ENCODE results near the gene LRCH2. TPM values are rescaled to one million over a fixed set of nuclear protein-coding genes. Genes with fewer than 3 reads are reported as not detected.

LRCH2 gene
- total RNA-seq, 6 donors from 2014 or later = 2.9 to 9.7 (median 3.5) TPM

DNA sequence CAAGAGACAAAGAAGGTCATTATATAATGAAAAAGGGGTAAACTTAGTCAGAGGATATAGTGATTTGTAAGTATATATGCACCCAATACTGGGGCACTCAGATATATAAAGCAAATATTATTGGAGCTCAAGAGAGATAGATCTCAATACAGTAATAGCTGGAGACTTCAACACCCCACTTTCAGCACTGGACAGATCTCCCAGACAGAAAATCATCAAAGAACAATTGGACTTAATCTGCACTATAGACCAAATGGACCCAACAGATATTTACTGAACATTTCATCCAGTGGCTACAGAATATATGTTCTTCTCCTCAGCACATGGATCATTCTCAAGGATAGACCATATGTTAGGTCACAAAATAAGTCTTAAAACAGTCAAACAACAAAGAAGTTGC lies 91.8 kb downstream of the LRCH2 start:
- Histone ChIP-seq H3K4me3 (no peak overlapping the region), H3K9me3 (peaks cover 0 to 8% (median 0%) of the 10 kb centered on the region in 4 donors), H3K4me1 (no peaks in the 10 kb centered on the region), H3K36me3 (no peaks in the 10 kb centered on the region), H3K27ac (no peak overlapping the region), H3K27me3 (no peaks in the 10 kb centered on the region)
- ATAC-seq (ENCODE audit: low FRiP score in 2 of 2) = no peak
- TF ChIP-seq POLR2AphosphoS5 (IDR thresholded peaks at IDR 0.05) = no peak
- TF ChIP-seq, protein P1, sequence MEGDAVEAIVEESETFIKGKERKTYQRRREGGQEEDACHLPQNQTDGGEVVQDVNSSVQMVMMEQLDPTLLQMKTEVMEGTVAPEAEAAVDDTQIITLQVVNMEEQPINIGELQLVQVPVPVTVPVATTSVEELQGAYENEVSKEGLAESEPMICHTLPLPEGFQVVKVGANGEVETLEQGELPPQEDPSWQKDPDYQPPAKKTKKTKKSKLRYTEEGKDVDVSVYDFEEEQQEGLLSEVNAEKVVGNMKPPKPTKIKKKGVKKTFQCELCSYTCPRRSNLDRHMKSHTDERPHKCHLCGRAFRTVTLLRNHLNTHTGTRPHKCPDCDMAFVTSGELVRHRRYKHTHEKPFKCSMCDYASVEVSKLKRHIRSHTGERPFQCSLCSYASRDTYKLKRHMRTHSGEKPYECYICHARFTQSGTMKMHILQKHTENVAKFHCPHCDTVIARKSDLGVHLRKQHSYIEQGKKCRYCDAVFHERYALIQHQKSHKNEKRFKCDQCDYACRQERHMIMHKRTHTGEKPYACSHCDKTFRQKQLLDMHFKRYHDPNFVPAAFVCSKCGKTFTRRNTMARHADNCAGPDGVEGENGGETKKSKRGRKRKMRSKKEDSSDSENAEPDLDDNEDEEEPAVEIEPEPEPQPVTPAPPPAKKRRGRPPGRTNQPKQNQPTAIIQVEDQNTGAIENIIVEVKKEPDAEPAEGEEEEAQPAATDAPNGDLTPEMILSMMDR (IDR thresholded peaks at IDR 0.05) = no peak
- TF ChIP-seq POLR2A (IDR thresholded peaks at IDR 0.05) = no peak
- no peak for TF ChIP-seq EP300 (IDR thresholded peaks at IDR 0.05)
- no peak for DNase-seq

DNA sequence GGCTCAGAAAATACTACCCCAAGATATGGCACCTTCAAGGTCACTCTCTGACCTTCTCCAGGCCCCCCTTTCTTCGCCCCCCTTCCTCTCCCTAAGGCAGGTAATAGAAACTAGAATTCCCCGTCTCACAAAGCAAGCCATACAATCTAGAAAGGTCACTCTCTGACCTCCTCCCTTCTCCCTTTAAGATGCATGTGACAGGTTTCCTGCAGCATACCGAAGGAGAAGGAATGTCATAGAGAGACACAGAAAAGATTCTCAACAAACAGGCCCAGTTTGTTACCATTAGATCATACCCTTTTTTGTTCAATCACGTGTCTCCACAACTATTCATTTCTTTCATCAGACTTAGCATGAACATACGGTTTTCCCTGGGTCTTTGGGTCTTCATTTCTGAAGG lies 95.9 kb downstream of the LRCH2 start:
- no peaks in the 10 kb centered on the region for H3K4me1 ChIP-seq
- 60 to 73% methylated on average over 3 to 5 of the region's 5 CpGs for WGBS, 2 donors
- H3K36me3 ChIP-seq = no peaks in the 10 kb centered on the region
- DNase-seq (no peak), ATAC-seq (ENCODE audit: low FRiP score in 2 of 2) (no peak)
- no peak overlapping the region for H3K27ac ChIP-seq
- H3K27me3 ChIP-seq = no peaks in the 10 kb centered on the region
- peaks cover 0 to 8% (median 0%) of the 10 kb centered on the region in 4 donors for H3K9me3 ChIP-seq
- no peak overlapping the region for H3K4me3 ChIP-seq
- TF ChIP-seq, protein P1 (IDR thresholded peaks at IDR 0.05) = no peak
- TF ChIP-seq POLR2AphosphoS5 (IDR thresholded peaks at IDR 0.05) (no peak), EP300 (IDR thresholded peaks at IDR 0.05) (no peak), POLR2A (IDR thresholded peaks at IDR 0.05) (no peak)

DNA sequence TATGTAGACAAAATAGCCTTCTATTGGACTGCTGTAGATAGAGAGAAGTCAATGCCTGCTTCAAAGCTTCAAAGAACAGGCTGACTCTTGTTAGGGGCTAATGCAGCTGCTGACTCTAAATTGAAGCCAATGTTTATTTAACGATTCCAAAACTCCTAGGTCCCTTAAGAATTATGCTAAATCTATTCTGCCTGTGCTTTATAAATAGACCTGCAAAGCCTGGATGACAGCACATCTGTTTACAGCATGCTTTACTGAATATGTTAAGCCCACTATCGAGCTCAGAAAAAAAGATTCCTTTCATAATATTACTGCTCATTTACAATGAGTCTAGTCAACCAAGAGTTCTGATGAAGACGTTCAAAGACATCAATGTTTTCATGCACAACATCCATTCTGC lies 99.5 kb downstream of the LRCH2 start:
- 63 to 74% methylated on average over 3 of the region's 3 CpGs for WGBS, 2 donors
- Histone ChIP-seq H3K4me1 (no peaks in the 10 kb centered on the region), H3K27me3 (no peaks in the 10 kb centered on the region), H3K27ac (no peak overlapping the region), H3K9me3 (no peaks in the 10 kb centered on the region), H3K4me3 (no peak overlapping the region), H3K36me3 (no peaks in the 10 kb centered on the region)
- ATAC-seq (ENCODE audit: low FRiP score in 2 of 2) = no peak
- no peak for DNase-seq
- TF ChIP-seq EP300 (IDR thresholded peaks at IDR 0.05) = no peak
- no peak for TF ChIP-seq POLR2AphosphoS5 (IDR thresholded peaks at IDR 0.05)
- TF ChIP-seq, protein P1 (IDR thresholded peaks at IDR 0.05) = no peak
- TF ChIP-seq POLR2A (IDR thresholded peaks at IDR 0.05) = no peak

DNA sequence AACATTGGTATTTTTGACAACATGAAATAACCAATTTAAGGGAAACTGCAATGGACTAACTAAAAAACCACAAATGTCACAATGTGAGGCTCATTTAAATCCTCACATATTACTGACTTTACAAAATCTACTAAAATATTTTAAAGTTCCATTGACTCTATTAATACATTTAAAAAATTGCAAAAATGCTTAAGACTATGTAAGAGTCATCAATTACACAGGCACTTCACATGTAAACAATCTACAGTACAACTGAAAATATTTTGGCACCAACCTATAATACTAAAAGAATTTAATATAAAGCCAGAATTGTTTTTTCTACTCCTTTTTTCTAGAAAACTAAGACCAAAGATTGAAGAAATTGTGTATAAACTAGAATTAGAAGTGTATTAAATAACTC lies 121.5 kb downstream of the LRCH2 start:
- no peak for ATAC-seq (ENCODE audit: low FRiP score in 2 of 2)
- no peak overlapping the region for H3K27ac ChIP-seq

DNA sequence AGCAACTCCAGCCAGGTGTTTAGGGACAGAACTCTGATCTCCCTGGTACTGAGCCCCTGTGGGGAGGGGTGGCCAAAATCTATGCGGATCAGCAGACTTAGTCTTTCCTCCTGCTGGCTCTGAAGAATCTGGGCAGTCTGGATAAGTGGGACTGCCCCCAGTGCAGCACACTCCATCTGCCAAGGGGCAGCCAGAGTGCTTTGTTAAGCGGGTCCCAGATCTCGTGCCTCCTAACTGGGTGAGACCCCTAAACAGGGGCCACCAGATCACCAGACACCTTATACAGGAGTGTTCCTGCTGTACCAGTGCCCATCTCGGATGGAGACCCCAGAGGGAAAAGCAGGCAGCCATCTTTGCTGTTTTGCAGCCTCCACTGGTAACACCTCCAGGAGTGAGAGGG lies 135.0 kb downstream of the LRCH2 start:
- Histone ChIP-seq H3K27ac (no peak overlapping the region), H3K36me3 (no peaks in the 10 kb centered on the region), H3K4me1 (no peaks in the 10 kb centered on the region), H3K9me3 (peaks cover 0 to 5% (median 0%) of the 10 kb centered on the region in 4 donors), H3K4me3 (no peak overlapping the region), H3K27me3 (no peaks in the 10 kb centered on the region)
- 79% methylated on average over 4 of the region's 4 CpGs; no CpG with 5 or more reads in 1 of the 2 donors for WGBS, 2 donors
- no peak for DNase-seq
- peak in 1 of 2 donors; percentile 53 for ATAC-seq (ENCODE audit: low FRiP score in 2 of 2)
- TF ChIP-seq POLR2AphosphoS5 (IDR thresholded peaks at IDR 0.05) (no peak), EP300 (IDR thresholded peaks at IDR 0.05) (no peak), POLR2A (IDR thresholded peaks at IDR 0.05) (no peak)
- TF ChIP-seq, protein P1 (IDR thresholded peaks at IDR 0.05) = no peak

More for the DNA sequence above, 121.5 kb downstream of the LRCH2 start:
- Histone ChIP-seq H3K4me1 (no peaks in the 10 kb centered on the region), H3K27me3 (no peaks in the 10 kb centered on the region), H3K9me3 (no peaks in the 10 kb centered on the region), H3K4me3 (no peak overlapping the region), H3K36me3 (no peaks in the 10 kb centered on the region)
- no peak for DNase-seq
- TF ChIP-seq, protein P1 (IDR thresholded peaks at IDR 0.05) = no peak
- no peak for TF ChIP-seq POLR2A (IDR thresholded peaks at IDR 0.05)
